Right lobe of liver (tissue), 4 donors: ENCODE results near the gene KREMEN2.

ENCODE experiments used
- CTCF ChIP-seq, 4 donors: fragments of 200-600 bp in 3 of 4; fragments of 450-650 bp in 1 of 4; IDR thresholded peaks; one replicate each; pipeline versions ENCODE4 v1.5.1 to v1.8.0; 2016 to 2022; ENCODE audit warnings: antibody characterized with exemption in 4 of 4, mild to moderate bottlenecking in 2 of 4
- POLR2A ChIP-seq: fragments of 450-650 bp; IDR thresholded peaks from one replicate; pipeline ENCODE4 v1.6.1; 2017; ENCODE audit warnings: antibody characterized with exemption, mild to moderate bottlenecking
- donor health status: DM: no; HTN: no; CAD: no.
- donor health status: DM: no; HTN: no; CAD: no.
- donor health status: DM: no; HTN: yes; CAD: no.

- TF ChIP-seq POLR2A = no peak
- TF ChIP-seq CTCF (IDR thresholded peaks at IDR 0.05) = no peak
Measured at GRCh38 chr16:2953706-2954627, 10.1 kb upstream of the KREMEN2 start.
